Measurements from ENCODE around the gene CARS2.
A peak's percentile ranks its signal among the peaks of the same experiment; 100 is the strongest.
"Not testable (repeated sequence)": the region's sequence is repeated elsewhere in the genome, so short reads cannot be mapped to it uniquely, and the experiment has no call there.

CARS2 gene

GRCh38 chr13:110615322-110616102 lies 90.4 kb downstream of the CARS2 start, which contains the start of gene NAXD:
Gene NAXD, plus strand, starts transcription at chr13:110615545. Its CDS starts 57 bp downstream, at chr13:110615602.
- Histone ChIP-seq H3K27ac (peak within 1 kb of the TSS; percentile 81 to 93 (median 89)), H3K36me3 (peaks cover 0 to 15% (median 3%) of the 10 kb centered on the region in 11 experiments; a peak in 5 of 22 replicates), H3K27me3 (peaks cover 0 to 14% (median 6%) of the 10 kb centered on the region in 11 experiments; a peak in 8 of 22 replicates), H3K4me2 (peak within 1 kb of the TSS; percentile 86 to 99 (median 96)), H3K4me3 (peak within 1 kb of the TSS; percentile 85 to 99 (median 90)), H3K4me1 (peaks cover 17 to 24% (median 20%) of the 10 kb centered on the region in 10 experiments), H4K20me1 (peaks cover 31 to 48% (median 44%) of the 10 kb centered on the region in 11 experiments; a peak in 21 of 22 replicates), H3K9me3 (replicated peaks in 1 of 11) (peaks cover 0 to 20% (median 11%) of the 10 kb centered on the region in 11 experiments; a peak in 13 of 22 replicates), H3K9ac (peak within 1 kb of the TSS; percentile 87 to 94 (median 92))
- no peak for TF ChIP-seq Cebpa-rat (IDR thresholded peaks at IDR 0.05)

GRCh38 chr13:110615005-110615321 lies 91.0 kb downstream of the CARS2 start:
- Histone ChIP-seq H3K27me3 (peaks cover 0 to 14% (median 6%) of the 10 kb centered on the region in 11 experiments; a peak in 8 of 22 replicates), H3K4me2 (peak overlapping the region; percentile 86 to 99 (median 96)), H3K9me3 (replicated peaks in 1 of 11) (peaks cover 0 to 20% (median 11%) of the 10 kb centered on the region in 11 experiments; a peak in 13 of 22 replicates), H4K20me1 (peaks cover 26 to 42% (median 38%) of the 10 kb centered on the region in 11 experiments; a peak in 21 of 22 replicates), H3K36me3 (peaks cover 0 to 15% (median 3%) of the 10 kb centered on the region in 11 experiments; a peak in 5 of 22 replicates), H3K27ac (peak overlapping the region; percentile 81 to 93 (median 89); a peak in 15 of 22 replicates), H3K4me3 (peak overlapping the region; percentile 85 to 99 (median 90)), H3K9ac (peak overlapping the region in 6 of 11 experiments; percentile 87 to 94 (median 90); a peak in 8 of 22 replicates), H3K4me1 (peaks cover 17 to 26% (median 23%) of the 10 kb centered on the region in 10 experiments)
- TF ChIP-seq Cebpa-rat (IDR thresholded peaks at IDR 0.05): no peak

- Histone ChIP-seq H3K27me3 (peaks cover 0 to 11% (median 6%) of the 10 kb centered on the region in 11 experiments; a peak in 8 of 22 replicates), H4K20me1 (peaks cover 0 to 4% (median 0%) of the 10 kb centered on the region in 11 experiments; a peak in 5 of 22 replicates), H3K4me3 (no peak overlapping the region), H3K9me3 (replicated peaks in 1 of 11) (peaks cover 0 to 24% (median 18%) of the 10 kb centered on the region in 11 experiments; a peak in 16 of 22 replicates), H3K9ac (no peak overlapping the region), H3K4me2 (0 out of 22 replicates have a peak overlapping the region, but pooled peaks of 2 of the 11 experiments have one; percentile 1 to 15), H3K36me3 (no peaks in the 10 kb centered on the region), H3K27ac (no peak overlapping the region), H3K4me1 (peaks cover 0 to 7% (median 2%) of the 10 kb centered on the region in 10 experiments; a peak in 8 of 20 replicates)
- no peak for TF ChIP-seq Cebpa-rat (IDR thresholded peaks at IDR 0.05)
Observed at GRCh38 chr13:110610955-110611595, 94.8 kb downstream of the CARS2 start.

- H3K4me2 ChIP-seq: no peak overlapping the region
- H3K27ac ChIP-seq: no peak overlapping the region
- no peaks in the 10 kb centered on the region for H3K36me3 ChIP-seq
- H3K4me1 ChIP-seq: peaks cover 0 to 7% (median 2%) of the 10 kb centered on the region in 10 experiments; a peak in 6 of 20 replicates
- no peak for TF ChIP-seq Cebpa-rat (IDR thresholded peaks at IDR 0.05)
- H3K27me3 ChIP-seq: no peaks in the 10 kb centered on the region
- no peak overlapping the region for H3K4me3 ChIP-seq
- H3K9me3 ChIP-seq (replicated peaks in 1 of 11): peaks cover 0 to 10% (median 6%) of the 10 kb centered on the region in 11 experiments; a peak in 10 of 22 replicates
- H4K20me1 ChIP-seq: no peaks in the 10 kb centered on the region
- no peak overlapping the region for H3K9ac ChIP-seq
Observed at GRCh38 chr13:110607675-110608224, 98.2 kb downstream of the CARS2 start.

GRCh38 chr13:110606281-110606680 lies 99.6 kb downstream of the CARS2 start:
- H4K20me1 ChIP-seq, H3K27me3 ChIP-seq, H3K9ac ChIP-seq, H3K4me3 ChIP-seq, H3K27ac ChIP-seq, H3K4me1 ChIP-seq, H3K4me2 ChIP-seq, H3K36me3 ChIP-seq: not testable (repeated sequence)
- H3K9me3 ChIP-seq (replicated peaks in 1 of 11): peaks cover 0 to 10% (median 6%) of the 10 kb centered on the region in 11 experiments; a peak in 10 of 22 replicates

GRCh38 chr13:110605132-110605531 lies 100.8 kb downstream of the CARS2 start:
- no peaks in the 10 kb centered on the region for H4K20me1 ChIP-seq
- no peak for TF ChIP-seq Cebpa-rat (IDR thresholded peaks at IDR 0.05)
- no peaks in the 10 kb centered on the region for H3K36me3 ChIP-seq
- H3K4me3 ChIP-seq: no peak overlapping the region
- no peak overlapping the region for H3K9ac ChIP-seq
- peaks cover 0 to 10% (median 6%) of the 10 kb centered on the region in 11 experiments; a peak in 10 of 22 replicates for H3K9me3 ChIP-seq (replicated peaks in 1 of 11)
- no peaks in the 10 kb centered on the region for H3K27me3 ChIP-seq
- peaks cover 0 to 1% (median 0%) of the 10 kb centered on the region in 10 experiments; a peak in 2 of 20 replicates for H3K4me1 ChIP-seq
- H3K4me2 ChIP-seq: no peak overlapping the region
- H3K27ac ChIP-seq: no peak overlapping the region

- Histone ChIP-seq H3K4me3 (no peak overlapping the region), H3K9me3 (replicated peaks in 1 of 11) (peaks cover 0 to under 1% (median 0%) of the 10 kb centered on the region in 11 experiments; a peak in 3 of 22 replicates), H3K9ac (no peak overlapping the region), H3K4me2 (no peak overlapping the region), H3K36me3 (no peaks in the 10 kb centered on the region), H4K20me1 (no peaks in the 10 kb centered on the region), H3K27me3 (no peaks in the 10 kb centered on the region), H3K4me1 (peaks cover 12 to 32% (median 27%) of the 10 kb centered on the region in 10 experiments), H3K27ac (no peak overlapping the region)
- no peak for TF ChIP-seq Cebpa-rat (IDR thresholded peaks at IDR 0.05)
Observed at GRCh38 chr13:110600980-110601379, 104.9 kb downstream of the CARS2 start.

- TF ChIP-seq Cebpa-rat (IDR thresholded peaks at IDR 0.05): no peak
- Histone ChIP-seq H3K4me3 (no peak overlapping the region), H3K9me3 (replicated peaks in 1 of 11) (no peaks in the 10 kb centered on the region; a peak in 1 of 22 replicates), H3K27ac (no peak overlapping the region), H3K36me3 (no peaks in the 10 kb centered on the region), H3K27me3 (no peaks in the 10 kb centered on the region), H3K4me2 (no peak overlapping the region), H3K9ac (no peak overlapping the region), H3K4me1 (peaks cover 12 to 32% (median 27%) of the 10 kb centered on the region in 10 experiments), H4K20me1 (no peaks in the 10 kb centered on the region)
Observed at GRCh38 chr13:110600261-110600819, 105.6 kb downstream of the CARS2 start.
